ENCODE results near the gene PBX1. TPM values are rescaled to one million over a fixed set of nuclear protein-coding genes. Genes with fewer than 3 reads are reported as not detected.

Gene PBX1
- total RNA-seq, 1 donor from 2014 or later = 44.2 TPM

DNA sequence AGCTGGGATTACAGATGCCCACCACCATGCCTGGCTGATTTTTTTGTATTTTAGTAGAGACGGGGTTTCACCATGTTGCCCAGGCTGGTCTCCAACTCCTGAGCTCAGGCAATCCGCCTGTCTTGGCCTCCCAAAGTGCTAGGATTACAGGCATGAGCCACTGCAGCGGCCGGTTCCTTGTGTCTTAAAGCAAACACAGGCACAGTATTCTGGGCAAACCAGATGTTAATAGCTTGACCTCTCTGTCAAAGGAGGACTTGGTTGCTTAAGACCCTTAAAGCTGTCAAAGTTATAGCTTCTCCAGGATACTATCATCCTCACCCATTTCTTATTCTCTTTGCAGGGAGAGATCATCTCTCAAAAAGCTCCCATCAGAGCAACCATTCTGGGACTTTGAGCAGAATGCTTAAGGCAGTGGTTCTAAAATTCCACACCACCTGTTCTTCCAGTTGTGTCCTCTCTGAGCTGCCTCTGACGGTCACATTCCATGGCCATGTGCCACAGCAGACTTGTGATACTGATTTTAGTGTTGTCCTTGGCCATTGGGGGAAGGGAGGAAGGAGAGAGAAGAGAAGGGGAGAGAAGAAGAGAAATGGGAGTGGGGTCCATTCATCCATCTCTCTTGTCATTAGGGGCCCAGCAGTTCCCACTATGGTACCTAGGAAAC, 81.8 kb downstream of the PBX1 start:
- H3K36me3 Mint-ChIP-seq (ENCODE audit: low read depth, unreplicated experiment) = no peaks in the 10 kb centered on the region
- TF ChIP-seq, protein P1, sequence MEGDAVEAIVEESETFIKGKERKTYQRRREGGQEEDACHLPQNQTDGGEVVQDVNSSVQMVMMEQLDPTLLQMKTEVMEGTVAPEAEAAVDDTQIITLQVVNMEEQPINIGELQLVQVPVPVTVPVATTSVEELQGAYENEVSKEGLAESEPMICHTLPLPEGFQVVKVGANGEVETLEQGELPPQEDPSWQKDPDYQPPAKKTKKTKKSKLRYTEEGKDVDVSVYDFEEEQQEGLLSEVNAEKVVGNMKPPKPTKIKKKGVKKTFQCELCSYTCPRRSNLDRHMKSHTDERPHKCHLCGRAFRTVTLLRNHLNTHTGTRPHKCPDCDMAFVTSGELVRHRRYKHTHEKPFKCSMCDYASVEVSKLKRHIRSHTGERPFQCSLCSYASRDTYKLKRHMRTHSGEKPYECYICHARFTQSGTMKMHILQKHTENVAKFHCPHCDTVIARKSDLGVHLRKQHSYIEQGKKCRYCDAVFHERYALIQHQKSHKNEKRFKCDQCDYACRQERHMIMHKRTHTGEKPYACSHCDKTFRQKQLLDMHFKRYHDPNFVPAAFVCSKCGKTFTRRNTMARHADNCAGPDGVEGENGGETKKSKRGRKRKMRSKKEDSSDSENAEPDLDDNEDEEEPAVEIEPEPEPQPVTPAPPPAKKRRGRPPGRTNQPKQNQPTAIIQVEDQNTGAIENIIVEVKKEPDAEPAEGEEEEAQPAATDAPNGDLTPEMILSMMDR (IDR thresholded peaks at IDR 0.05; ENCODE audit: unreplicated experiment) = no peak
- H3K27ac Mint-ChIP-seq (ENCODE audit: unreplicated experiment) = no peak overlapping the region
- no peaks in the 10 kb centered on the region for H3K4me1 Mint-ChIP-seq (ENCODE audit: unreplicated experiment)
- H3K4me3 Mint-ChIP-seq (ENCODE audit: unreplicated experiment) = no peak overlapping the region
- no peak for DNase-seq (ENCODE audit: low spot score)
- peaks cover 1% of the 10 kb centered on the region for H3K27me3 Mint-ChIP-seq (ENCODE audit: unreplicated experiment)
- H3K9me3 Mint-ChIP-seq (ENCODE audit: unreplicated experiment) = no peaks in the 10 kb centered on the region

DNA sequence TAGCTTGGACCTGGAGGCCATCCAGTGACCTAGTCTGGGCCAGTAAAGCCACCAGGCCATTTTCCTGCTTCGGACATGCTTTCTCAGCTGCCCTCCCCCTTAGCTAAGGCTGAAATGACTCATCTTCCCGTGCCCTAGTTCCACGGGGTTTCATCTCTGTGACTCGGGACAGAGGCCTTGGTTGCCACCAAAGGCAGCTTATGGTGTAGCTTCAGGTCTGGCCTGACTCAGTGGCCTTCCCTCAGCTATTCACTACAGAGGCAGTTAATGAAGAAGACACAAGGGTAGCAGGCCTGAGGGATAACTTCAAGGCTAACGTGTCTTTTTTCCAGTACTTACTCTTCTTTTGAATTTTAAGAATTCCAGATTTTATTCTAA, 82.4 kb downstream of the PBX1 start:
- DNase-seq (ENCODE audit: low spot score) = no peak
- no peak overlapping the region for H3K27ac Mint-ChIP-seq (ENCODE audit: unreplicated experiment)
- peaks cover 2% of the 10 kb centered on the region for H3K4me1 Mint-ChIP-seq (ENCODE audit: unreplicated experiment)
- no peaks in the 10 kb centered on the region for H3K9me3 Mint-ChIP-seq (ENCODE audit: unreplicated experiment)
- peaks cover 1% of the 10 kb centered on the region for H3K27me3 Mint-ChIP-seq (ENCODE audit: unreplicated experiment)
- TF ChIP-seq, protein P1 (IDR thresholded peaks at IDR 0.05; ENCODE audit: unreplicated experiment) = no peak
- H3K36me3 Mint-ChIP-seq (ENCODE audit: low read depth, unreplicated experiment) = no peaks in the 10 kb centered on the region
- H3K4me3 Mint-ChIP-seq (ENCODE audit: unreplicated experiment) = no peak overlapping the region

GRCh38 chr1:164643018-164643417, 84.0 kb downstream of the PBX1 start:
- Mint-ChIP-seq H3K9me3 (ENCODE audit: unreplicated experiment) (no peaks in the 10 kb centered on the region), H3K4me3 (ENCODE audit: unreplicated experiment) (no peak overlapping the region), H3K4me1 (ENCODE audit: unreplicated experiment) (peaks cover 10% of the 10 kb centered on the region), H3K27ac (ENCODE audit: unreplicated experiment) (no peak overlapping the region), H3K27me3 (ENCODE audit: unreplicated experiment) (peaks cover 1% of the 10 kb centered on the region), H3K36me3 (ENCODE audit: low read depth, unreplicated experiment) (no peaks in the 10 kb centered on the region)
- TF ChIP-seq, protein P1 (IDR thresholded peaks at IDR 0.05; ENCODE audit: unreplicated experiment) = no peak
- no peak for DNase-seq (ENCODE audit: low spot score)

GRCh38 chr1:164644268-164644667, 85.3 kb downstream of the PBX1 start:
- Mint-ChIP-seq H3K27me3 (ENCODE audit: unreplicated experiment) (peaks cover 1% of the 10 kb centered on the region), H3K9me3 (ENCODE audit: unreplicated experiment) (no peaks in the 10 kb centered on the region), H3K27ac (ENCODE audit: unreplicated experiment) (no peak overlapping the region), H3K4me1 (ENCODE audit: unreplicated experiment) (peaks cover 13% of the 10 kb centered on the region), H3K36me3 (ENCODE audit: low read depth, unreplicated experiment) (no peaks in the 10 kb centered on the region), H3K4me3 (ENCODE audit: unreplicated experiment) (no peak overlapping the region)
- TF ChIP-seq, protein P1 (IDR thresholded peaks at IDR 0.05; ENCODE audit: unreplicated experiment) = no peak
- DNase-seq (ENCODE audit: low spot score) = no peak

GRCh38 chr1:164644774-164645644, 86.0 kb downstream of the PBX1 start:
- Mint-ChIP-seq H3K4me3 (ENCODE audit: unreplicated experiment) (no peak overlapping the region), H3K9me3 (ENCODE audit: unreplicated experiment) (no peaks in the 10 kb centered on the region), H3K27ac (ENCODE audit: unreplicated experiment) (no peak overlapping the region), H3K4me1 (ENCODE audit: unreplicated experiment) (peaks cover 13% of the 10 kb centered on the region), H3K27me3 (ENCODE audit: unreplicated experiment) (peaks cover 1% of the 10 kb centered on the region), H3K36me3 (ENCODE audit: low read depth, unreplicated experiment) (no peaks in the 10 kb centered on the region)
- no peak for DNase-seq (ENCODE audit: low spot score)
- TF ChIP-seq, protein P1 (IDR thresholded peaks at IDR 0.05; ENCODE audit: unreplicated experiment) = no peak
